AG04450 (cell line): ENCODE data around the gene TKTL1. TPM values are rescaled to one million over a fixed set of nuclear protein-coding genes. Genes with fewer than 3 reads are reported as not detected.
"Not testable (repeated sequence)": the region's sequence is repeated elsewhere in the genome, so short reads cannot be mapped to it uniquely, and the experiment has no call there.

ENCODE experiments used
- CTCF ChIA-PET: fragments of 300-600, 350-600 bp; formaldehyde crosslinking; extraction: SDS; loops from one replicate; lab custom pipeline; 2022; ENCODE audit warnings: antibody characterized with exemption, inconsistent platforms; lab: Charles Lee
- POLR2A ChIA-PET: fragments of 350-600 bp; formaldehyde crosslinking; extraction: SDS; loops from one replicate; lab custom pipeline; 2021; ENCODE audit warnings: antibody characterized with exemption, inconsistent platforms; lab: Yijun Ruan, JAX
- DNase-seq: peaks from one replicate; pipeline ENCODE4 v3.0.0-alpha.2; 2011; ENCODE audit warnings: low read depth, low spot score
- H3K27ac ChIP-seq: one replicate; pipeline ENCODE4 v1.5.1; 2012; ENCODE audit warnings: low read depth, low read length, control low read depth
- H3K27me3 ChIP-seq: one replicate; pipeline ENCODE4 v1.6.0; 2012; ENCODE audit warnings: low read length; ENCODE audit not compliant: control insufficient read depth, insufficient read depth
- H3K4me3 ChIP-seq: 2 replicates; pipeline ENCODE4 v1.5.1; 2011; ENCODE audit warnings: mild to moderate bottlenecking, low read depth, low read length, control low read depth
- H3K9me3 ChIP-seq: 2 replicates; pipeline ENCODE4 v1.5.1; 2012; ENCODE audit warnings: low read length; ENCODE audit not compliant: control insufficient read depth, insufficient read depth
- CTCF ChIP-seq: IDR thresholded peaks from 2 replicates; pipeline ENCODE4 v1.5.1; 2011; ENCODE audit warnings: low read depth, low read length, control low read depth, inconsistent platforms
- polyA plus RNA-seq: library from polyadenylated mRNA; depleted of rRNA; stranded (reverse); fragments of >200 nt; gene quantifications from 2 replicates; pipeline ENCODE4 v1.2.3, GENCODE V29; 2011

Gene TKTL1
- polyA plus RNA-seq, 1 experiment: not detected

GRCh38 chrX:154332561-154332960, 37.0 kb downstream of the TKTL1 start:
- Histone ChIP-seq H3K27ac (no peak overlapping the region), H3K27me3 (peaks cover 10% of the 10 kb centered on the region), H3K4me3 (no peak overlapping the region), H3K9me3 (no peaks in the 10 kb centered on the region)
- no peak for TF ChIP-seq CTCF
- no peak for DNase-seq
- POLR2A ChIA-PET: no interaction called here
- CTCF ChIA-PET: no interaction called here

GRCh38 chrX:154333116-154333515, 37.5 kb downstream of the TKTL1 start:
- Histone ChIP-seq H3K9me3 (no peaks in the 10 kb centered on the region), H3K4me3 (no peak overlapping the region), H3K27me3 (peaks cover 5% of the 10 kb centered on the region), H3K27ac (no peak overlapping the region)
- DNase-seq: no peak
- ChIA-PET CTCF (no interaction called here), POLR2A (no interaction called here)
- no peak for TF ChIP-seq CTCF

- no peak for TF ChIP-seq CTCF
- Histone ChIP-seq H3K9me3 (no peaks in the 10 kb centered on the region), H3K27me3 (peaks cover 4% of the 10 kb centered on the region), H3K27ac (no peak overlapping the region), H3K4me3 (no peak overlapping the region)
- ChIA-PET CTCF (no interaction called here), POLR2A (no interaction called here)
- no peak for DNase-seq
These were observed 38.3 kb downstream of the TKTL1 start for GRCh38 chrX:154333837-154334271.

- H3K27ac ChIP-seq: no peak overlapping the region
- no peaks in the 10 kb centered on the region for H3K9me3 ChIP-seq
- H3K27me3 ChIP-seq: no peaks in the 10 kb centered on the region
- ChIA-PET POLR2A (no interaction called here), CTCF (no interaction called here)
- no peak for DNase-seq
- TF ChIP-seq CTCF: no peak
- no peak overlapping the region for H3K4me3 ChIP-seq
These were observed 38.9 kb downstream of the TKTL1 start for GRCh38 chrX:154334496-154334895.

- H3K27ac ChIP-seq, H3K9me3 ChIP-seq, POLR2A ChIA-PET, CTCF ChIA-PET, H3K4me3 ChIP-seq, DNase-seq, H3K27me3 ChIP-seq: not testable (repeated sequence)
These were observed 46.1 kb downstream of the TKTL1 start for GRCh38 chrX:154341399-154342298.

- H3K27me3 ChIP-seq, H3K4me3 ChIP-seq, DNase-seq, CTCF ChIA-PET, H3K9me3 ChIP-seq, POLR2A ChIA-PET, H3K27ac ChIP-seq: not testable (repeated sequence)
These were observed 47.5 kb downstream of the TKTL1 start for GRCh38 chrX:154343063-154343462.

- DNase-seq, H3K4me3 ChIP-seq, H3K27me3 ChIP-seq, POLR2A ChIA-PET, CTCF ChIA-PET, H3K27ac ChIP-seq, H3K9me3 ChIP-seq: not testable (repeated sequence)
These were observed 48.0 kb downstream of the TKTL1 start for GRCh38 chrX:154343620-154344019.
